ENCODE results near the gene SLIT3.

SLIT3 gene

DNA sequence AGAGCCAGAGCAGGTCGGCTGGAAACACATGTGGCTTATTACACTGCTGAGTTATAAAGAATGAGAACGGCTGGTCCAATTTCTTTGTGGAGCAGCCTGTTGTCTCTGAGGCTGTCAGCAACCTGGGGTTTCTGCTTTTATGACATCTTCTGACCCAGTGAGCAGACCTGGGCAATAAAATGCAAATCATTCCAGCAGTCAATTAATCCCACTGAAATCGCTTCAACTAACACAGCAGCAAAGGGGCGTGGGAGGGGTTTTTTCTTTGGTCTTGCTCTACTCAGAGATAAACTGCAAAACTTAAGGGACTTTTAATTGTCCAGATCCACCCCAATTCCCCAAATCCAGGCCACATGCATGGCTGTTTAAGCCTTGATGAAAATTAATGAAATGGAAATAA lies 215.7 kb downstream of the SLIT3 start:
- no peak overlapping the region for H3K4me3 ChIP-seq (ENCODE audit: low read depth, low read length)
- DNase-seq (ENCODE audit: low read depth) = no peak
- TF ChIP-seq, protein P1, sequence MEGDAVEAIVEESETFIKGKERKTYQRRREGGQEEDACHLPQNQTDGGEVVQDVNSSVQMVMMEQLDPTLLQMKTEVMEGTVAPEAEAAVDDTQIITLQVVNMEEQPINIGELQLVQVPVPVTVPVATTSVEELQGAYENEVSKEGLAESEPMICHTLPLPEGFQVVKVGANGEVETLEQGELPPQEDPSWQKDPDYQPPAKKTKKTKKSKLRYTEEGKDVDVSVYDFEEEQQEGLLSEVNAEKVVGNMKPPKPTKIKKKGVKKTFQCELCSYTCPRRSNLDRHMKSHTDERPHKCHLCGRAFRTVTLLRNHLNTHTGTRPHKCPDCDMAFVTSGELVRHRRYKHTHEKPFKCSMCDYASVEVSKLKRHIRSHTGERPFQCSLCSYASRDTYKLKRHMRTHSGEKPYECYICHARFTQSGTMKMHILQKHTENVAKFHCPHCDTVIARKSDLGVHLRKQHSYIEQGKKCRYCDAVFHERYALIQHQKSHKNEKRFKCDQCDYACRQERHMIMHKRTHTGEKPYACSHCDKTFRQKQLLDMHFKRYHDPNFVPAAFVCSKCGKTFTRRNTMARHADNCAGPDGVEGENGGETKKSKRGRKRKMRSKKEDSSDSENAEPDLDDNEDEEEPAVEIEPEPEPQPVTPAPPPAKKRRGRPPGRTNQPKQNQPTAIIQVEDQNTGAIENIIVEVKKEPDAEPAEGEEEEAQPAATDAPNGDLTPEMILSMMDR (IDR thresholded peaks at IDR 0.05; ENCODE audit: control insufficient read depth, extremely low read depth, insufficient read depth) = no peak

DNA sequence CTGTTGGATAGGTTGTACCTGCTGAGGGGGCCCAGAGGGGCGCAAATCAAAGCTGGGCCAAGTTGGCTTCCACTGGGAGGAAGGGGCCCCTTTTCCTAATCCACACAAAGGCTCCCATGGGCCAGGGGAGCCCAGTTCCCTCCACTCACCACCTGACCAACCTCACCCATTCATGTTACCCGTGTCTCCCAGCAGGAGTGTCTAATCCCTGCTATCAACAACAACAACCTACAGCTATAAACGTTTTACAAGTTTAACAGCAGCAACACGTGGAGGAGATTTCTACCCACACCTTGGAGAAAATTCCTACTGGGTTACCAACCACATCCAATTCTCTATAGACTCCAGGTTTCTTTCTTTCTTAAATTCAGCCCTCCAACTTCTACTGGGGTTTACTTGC lies 216.2 kb downstream of the SLIT3 start:
- TF ChIP-seq, protein P1 (IDR thresholded peaks at IDR 0.05; ENCODE audit: control insufficient read depth, extremely low read depth, insufficient read depth) = no peak
- no peak for DNase-seq (ENCODE audit: low read depth)
- no peak overlapping the region for H3K4me3 ChIP-seq (ENCODE audit: low read depth, low read length)

GRCh38 chr5:169083394-169084018 lies 217.4 kb downstream of the SLIT3 start:
- TF ChIP-seq, protein P1 (IDR thresholded peaks at IDR 0.05; ENCODE audit: control insufficient read depth, extremely low read depth, insufficient read depth) = no peak
- no peak for DNase-seq (ENCODE audit: low read depth)
- no peak overlapping the region for H3K4me3 ChIP-seq (ENCODE audit: low read depth, low read length)

GRCh38 chr5:169081000-169081724 lies 219.8 kb downstream of the SLIT3 start:
- TF ChIP-seq, protein P1 (IDR thresholded peaks at IDR 0.05; ENCODE audit: control insufficient read depth, extremely low read depth, insufficient read depth) = no peak
- no peak for DNase-seq (ENCODE audit: low read depth)
- H3K4me3 ChIP-seq (ENCODE audit: low read depth, low read length) = no peak overlapping the region

DNA sequence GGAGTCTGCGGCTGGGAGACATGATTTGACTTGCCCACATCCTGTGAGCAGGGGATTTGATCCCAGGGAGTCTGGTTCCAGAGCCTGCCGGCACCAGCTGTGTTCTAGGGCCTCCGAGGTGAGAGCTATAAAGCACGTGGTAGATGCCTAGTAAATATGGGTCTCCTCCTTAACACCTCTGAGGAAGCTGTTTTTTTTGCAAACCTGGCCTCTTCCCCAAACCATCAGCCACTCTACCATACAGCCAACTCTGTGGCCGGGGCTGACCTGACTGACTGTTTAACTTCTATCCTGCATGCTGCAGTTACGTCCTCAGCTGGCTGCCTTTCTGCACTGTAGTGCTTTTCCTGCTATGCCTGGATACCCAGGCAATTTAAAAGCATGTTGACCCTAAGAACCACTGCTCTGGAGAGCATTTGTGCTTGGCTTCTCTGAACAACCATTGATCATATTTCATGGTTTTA lies 220.5 kb downstream of the SLIT3 start:
- TF ChIP-seq, protein P1 (IDR thresholded peaks at IDR 0.05; ENCODE audit: control insufficient read depth, extremely low read depth, insufficient read depth) = no peak
- H3K4me3 ChIP-seq (ENCODE audit: low read depth, low read length) = no peak overlapping the region
- DNase-seq (ENCODE audit: low read depth) = no peak

DNA sequence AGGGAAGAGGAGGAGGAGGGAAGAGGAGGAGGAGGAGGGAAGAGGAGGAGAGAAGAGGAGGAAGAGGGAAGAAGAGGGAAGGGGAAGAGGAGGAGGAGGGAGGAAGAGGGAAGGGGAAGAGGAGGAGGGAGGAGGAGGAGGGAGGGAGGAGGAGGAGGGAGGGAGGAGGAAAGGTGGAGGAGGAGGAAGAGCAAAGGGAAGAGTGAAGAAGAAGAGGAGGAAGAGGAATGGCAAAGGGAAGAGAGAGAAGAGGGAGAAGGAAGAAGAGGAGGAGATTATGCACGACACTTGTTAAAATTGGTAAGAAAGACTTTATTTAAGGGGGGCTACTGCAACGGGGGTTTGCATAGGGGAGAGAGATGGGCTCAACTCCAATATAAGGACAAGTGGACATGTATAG lies 221.2 kb downstream of the SLIT3 start:
- no peak overlapping the region for H3K4me3 ChIP-seq (ENCODE audit: low read depth, low read length)
- TF ChIP-seq, protein P1 (IDR thresholded peaks at IDR 0.05; ENCODE audit: control insufficient read depth, extremely low read depth, insufficient read depth) = no peak
- no peak for DNase-seq (ENCODE audit: low read depth)
